ENCODE measurements around the gene PRKX.

Gene PRKX

GRCh38 chrX:3585719-3586118, 127.7 kb downstream of the PRKX start:
- DNase-seq (ENCODE audit: extremely low read depth, low read depth): no peak
- TF ChIP-seq, protein P1, sequence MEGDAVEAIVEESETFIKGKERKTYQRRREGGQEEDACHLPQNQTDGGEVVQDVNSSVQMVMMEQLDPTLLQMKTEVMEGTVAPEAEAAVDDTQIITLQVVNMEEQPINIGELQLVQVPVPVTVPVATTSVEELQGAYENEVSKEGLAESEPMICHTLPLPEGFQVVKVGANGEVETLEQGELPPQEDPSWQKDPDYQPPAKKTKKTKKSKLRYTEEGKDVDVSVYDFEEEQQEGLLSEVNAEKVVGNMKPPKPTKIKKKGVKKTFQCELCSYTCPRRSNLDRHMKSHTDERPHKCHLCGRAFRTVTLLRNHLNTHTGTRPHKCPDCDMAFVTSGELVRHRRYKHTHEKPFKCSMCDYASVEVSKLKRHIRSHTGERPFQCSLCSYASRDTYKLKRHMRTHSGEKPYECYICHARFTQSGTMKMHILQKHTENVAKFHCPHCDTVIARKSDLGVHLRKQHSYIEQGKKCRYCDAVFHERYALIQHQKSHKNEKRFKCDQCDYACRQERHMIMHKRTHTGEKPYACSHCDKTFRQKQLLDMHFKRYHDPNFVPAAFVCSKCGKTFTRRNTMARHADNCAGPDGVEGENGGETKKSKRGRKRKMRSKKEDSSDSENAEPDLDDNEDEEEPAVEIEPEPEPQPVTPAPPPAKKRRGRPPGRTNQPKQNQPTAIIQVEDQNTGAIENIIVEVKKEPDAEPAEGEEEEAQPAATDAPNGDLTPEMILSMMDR (IDR thresholded peaks at IDR 0.05; ENCODE audit: low read depth, low read length, missing control alignments): no peak
- no peak overlapping the region for H3K4me3 ChIP-seq (replicated peaks; ENCODE audit: low read depth, low read length)

GRCh38 chrX:3584415-3584996, 128.9 kb downstream of the PRKX start:
- no peak overlapping the region for H3K4me3 ChIP-seq (replicated peaks; ENCODE audit: low read depth, low read length)
- DNase-seq (ENCODE audit: extremely low read depth, low read depth): no peak
- TF ChIP-seq, protein P1 (IDR thresholded peaks at IDR 0.05; ENCODE audit: low read depth, low read length, missing control alignments): no peak

GRCh38 chrX:3582451-3582850, 131.0 kb downstream of the PRKX start:
- H3K4me3 ChIP-seq (replicated peaks; ENCODE audit: low read depth, low read length): no peak overlapping the region
- TF ChIP-seq, protein P1 (IDR thresholded peaks at IDR 0.05; ENCODE audit: low read depth, low read length, missing control alignments): no peak
- DNase-seq (ENCODE audit: extremely low read depth, low read depth): peak; percentile 30

DNA sequence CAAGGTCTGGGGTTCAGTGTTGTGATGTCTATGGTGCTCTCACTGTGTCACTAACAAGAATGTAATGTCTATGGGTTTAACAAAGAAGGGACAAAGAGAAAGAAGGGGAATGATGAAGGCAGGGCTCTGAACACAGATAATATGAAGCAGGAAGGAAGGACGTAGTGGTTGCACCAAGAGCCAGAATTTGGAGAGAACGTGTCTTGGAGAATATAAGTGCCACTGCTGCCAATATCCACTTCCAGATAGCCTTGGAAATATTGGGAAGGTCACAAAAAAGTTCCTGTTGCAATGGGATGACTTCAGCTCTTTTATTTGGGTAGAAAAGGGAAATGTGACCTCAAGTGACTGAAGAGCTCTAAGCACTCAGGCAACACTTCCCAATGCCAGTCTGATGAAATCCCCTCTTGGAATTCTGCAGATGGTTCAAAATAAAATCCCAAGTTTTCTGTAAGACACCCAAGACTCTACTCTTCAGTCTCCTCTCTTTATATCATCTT, 131.8 kb downstream of the PRKX start:
- TF ChIP-seq, protein P1 (IDR thresholded peaks at IDR 0.05; ENCODE audit: low read depth, low read length, missing control alignments): no peak
- H3K4me3 ChIP-seq (replicated peaks; ENCODE audit: low read depth, low read length): no peak overlapping the region
- no peak for DNase-seq (ENCODE audit: extremely low read depth, low read depth)

GRCh38 chrX:3577551-3577950, 135.9 kb downstream of the PRKX start:
- no peak for DNase-seq (ENCODE audit: extremely low read depth, low read depth)
- no peak overlapping the region for H3K4me3 ChIP-seq (replicated peaks; ENCODE audit: low read depth, low read length)

DNA sequence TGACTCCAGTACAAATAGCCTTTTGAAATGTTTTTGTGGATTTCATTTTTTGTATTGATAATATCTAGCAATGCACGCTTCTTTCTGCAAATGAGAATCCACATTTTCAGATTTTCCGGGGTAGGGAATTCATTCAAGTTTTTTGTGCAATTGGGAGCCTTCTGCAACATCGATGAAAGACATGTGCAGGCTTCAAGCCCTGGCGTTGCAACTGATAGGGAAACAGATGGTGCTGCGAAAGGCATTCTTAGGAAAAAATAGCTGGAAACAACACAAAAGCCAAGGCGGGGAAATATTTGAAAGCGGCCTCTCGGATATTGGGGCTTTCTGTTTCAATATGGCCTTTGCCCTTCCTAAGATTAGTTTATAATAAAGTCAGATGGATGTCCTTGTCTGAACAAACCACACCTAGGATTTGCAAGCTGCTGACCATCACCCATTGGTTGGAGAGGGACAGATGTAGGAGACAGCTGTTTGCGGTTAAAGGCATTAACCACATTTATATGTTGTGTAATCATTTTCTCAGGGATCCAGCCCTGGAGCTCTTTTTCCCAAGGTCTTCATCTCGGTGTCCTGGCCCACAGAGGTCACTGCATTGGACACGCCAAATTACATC, 136.5 kb downstream of the PRKX start:
- TF ChIP-seq, protein P1 (IDR thresholded peaks at IDR 0.05; ENCODE audit: low read depth, low read length, missing control alignments): no peak
- peak; percentile 78 for DNase-seq (ENCODE audit: extremely low read depth, low read depth)
- no peak overlapping the region for H3K4me3 ChIP-seq (replicated peaks; ENCODE audit: low read depth, low read length)

More at GRCh38 chrX:3577551-3577950, 135.9 kb downstream of the PRKX start:
- TF ChIP-seq, protein P1 (IDR thresholded peaks at IDR 0.05; ENCODE audit: low read depth, low read length, missing control alignments): no peak

All from HFF-Myc (cell line).